KMS-11 (cell line): ENCODE measurements around the gene ZNF619.

Experiments
- H2AFZ ChIP-seq: fragments of 200-600 bp; sonication (generic); 2 replicates; pipeline ENCODE4 v1.6.1; 2016; ENCODE audit warnings: antibody characterized with exemption, mixed run types, low read depth
- H3K27ac ChIP-seq: fragments of 200-600 bp; sonication (generic); 2 replicates; pipeline ENCODE4 v1.6.1; 2016; ENCODE audit warnings: mild to moderate bottlenecking, mixed run types
- H3K27me3 ChIP-seq: fragments of 200-600 bp; sonication (generic); 2 replicates; pipeline ENCODE4 v1.6.1; 2017; ENCODE audit warnings: mild to moderate bottlenecking, low read depth, mixed run types, moderate library complexity; ENCODE audit not compliant: insufficient read depth
- H3K36me3 ChIP-seq: fragments of 200-600 bp; sonication (generic); 2 replicates; pipeline ENCODE4 v1.6.1; 2017; ENCODE audit warnings: mild to moderate bottlenecking, mixed run types; ENCODE audit not compliant: insufficient read depth
- H3K4me1 ChIP-seq: fragments of 200-600 bp; sonication (generic); 2 replicates; pipeline ENCODE4 v1.6.1; 2016; ENCODE audit warnings: mild to moderate bottlenecking, low read depth, mixed run types; ENCODE audit not compliant: poor library complexity, severe bottlenecking
- H3K4me2 ChIP-seq: fragments of 200-600 bp; sonication (generic); 2 replicates; pipeline ENCODE4 v1.7.0; 2016; ENCODE audit warnings: mild to moderate bottlenecking, mixed run types
- H3K4me3 ChIP-seq: fragments of 200-600 bp; sonication (generic); IDR thresholded peaks from 2 replicates; pipeline ENCODE4 v1.6.1; 2017; ENCODE audit warnings: low read depth, low read length, mixed read lengths; ENCODE audit not compliant: insufficient read depth
- H3K79me2 ChIP-seq: fragments of 200-600 bp; sonication (generic); 2 replicates; pipeline ENCODE4 v1.6.1; 2016; ENCODE audit warnings: low read depth, mixed run types; ENCODE audit not compliant: insufficient read depth
- H3K9ac ChIP-seq: fragments of 200-600 bp; sonication (generic); 2 replicates; pipeline ENCODE4 v1.6.1; 2016; ENCODE audit warnings: mild to moderate bottlenecking, mixed run types
- H4K20me1 ChIP-seq: fragments of 200-600 bp; sonication (generic); 2 replicates; pipeline ENCODE4 v1.6.1; 2016; ENCODE audit warnings: mild to moderate bottlenecking, mixed run types; ENCODE audit not compliant: insufficient read depth
- CTCF ChIP-seq: fragments of 200-600 bp; sonication (generic); conservative IDR thresholded peaks from 2 replicates; pipeline ENCODE4 v1.6.1; 2017; ENCODE audit warnings: low read depth, mild to moderate bottlenecking, antibody characterized with exemption, low read length, moderate library complexity, mixed read lengths

ZNF619 gene

GRCh38 chr3:40476478-40477470 lies at the start of gene ZNF619:
TSS of gene ZNF619 (plus strand) at chr3:40477122. CDS start at chr3:40477980, 858 bp downstream.
- TF ChIP-seq CTCF = no peak
- H4K20me1 ChIP-seq = no peaks in the 10 kb centered on the region
- peak within 1 kb of the TSS; percentile 68 for H3K4me2 ChIP-seq
- H3K27ac ChIP-seq = 0 out of 2 replicates have a peak within 1 kb of the TSS, but pooled peaks have one; percentile 28
- H3K4me1 ChIP-seq = peaks cover 4% of the 10 kb centered on the region
- H3K27me3 ChIP-seq = no peaks in the 10 kb centered on the region
- H3K9ac ChIP-seq = peak within 1 kb of the TSS; percentile 73
- no peaks in the 10 kb centered on the region for H3K36me3 ChIP-seq
- H2AFZ ChIP-seq = peak within 1 kb of the TSS; percentile 96
- H3K79me2 ChIP-seq = no peaks in the 10 kb centered on the region
- peak within 1 kb of the TSS; percentile 52 for H3K4me3 ChIP-seq

GRCh38 chr3:40432793-40433192 lies 44.1 kb upstream of the ZNF619 start:
- no peaks in the 10 kb centered on the region for H3K4me1 ChIP-seq
- no peak overlapping the region for H3K27ac ChIP-seq
- H3K4me3 ChIP-seq = no peak overlapping the region
- H3K79me2 ChIP-seq = no peaks in the 10 kb centered on the region
- TF ChIP-seq CTCF = no peak
- no peaks in the 10 kb centered on the region for H4K20me1 ChIP-seq
- no peaks in the 10 kb centered on the region for H3K27me3 ChIP-seq
- no peaks in the 10 kb centered on the region for H3K36me3 ChIP-seq
- no peak overlapping the region for H3K9ac ChIP-seq
- no peak overlapping the region for H2AFZ ChIP-seq
- no peak overlapping the region for H3K4me2 ChIP-seq

GRCh38 chr3:40437889-40438288 lies 39.0 kb upstream of the ZNF619 start:
- Histone ChIP-seq H3K4me3 (no peak overlapping the region), H3K36me3 (no peaks in the 10 kb centered on the region), H2AFZ (no peak overlapping the region), H3K9ac (no peak overlapping the region), H3K27ac (no peak overlapping the region), H3K79me2 (no peaks in the 10 kb centered on the region), H3K4me2 (no peak overlapping the region), H4K20me1 (no peaks in the 10 kb centered on the region), H3K27me3 (no peaks in the 10 kb centered on the region), H3K4me1 (no peaks in the 10 kb centered on the region)
- no peak for TF ChIP-seq CTCF

- no peak overlapping the region for H2AFZ ChIP-seq
- TF ChIP-seq CTCF = no peak
- H3K79me2 ChIP-seq = no peaks in the 10 kb centered on the region
- no peaks in the 10 kb centered on the region for H3K36me3 ChIP-seq
- H3K4me1 ChIP-seq = no peaks in the 10 kb centered on the region
- H3K4me3 ChIP-seq = no peak overlapping the region
- no peak overlapping the region for H3K4me2 ChIP-seq
- H3K27me3 ChIP-seq = no peaks in the 10 kb centered on the region
- no peak overlapping the region for H3K27ac ChIP-seq
- no peak overlapping the region for H3K9ac ChIP-seq
- no peaks in the 10 kb centered on the region for H4K20me1 ChIP-seq
Observed at GRCh38 chr3:40445062-40445461, 31.9 kb upstream of the ZNF619 start.
